OCI-LY1 (cell line): Measurements from ENCODE around the gene DOCK10.

Source experiments
- EZH2 ChIP-seq: fragments of 200-600 bp; sonication (generic), shearing (Covaris generic); IDR thresholded peaks from 2 replicates; pipeline ENCODE4 v1.8.0; 2017; ENCODE audit warnings: borderline replicate concordance, mixed run types, mild to moderate bottlenecking, antibody characterized with exemption, low read length, moderate library complexity, mixed read lengths
- TF ChIP-seq, protein P1 (sequence below): fragments of 200-600 bp; sonication (generic), shearing (Covaris generic); IDR thresholded peaks from 2 replicates; pipeline ENCODE4 v1.5.1; 2017; ENCODE audit warnings: mild to moderate bottlenecking, antibody characterized with exemption, low read length, moderate library complexity, mixed read lengths

DNA sequence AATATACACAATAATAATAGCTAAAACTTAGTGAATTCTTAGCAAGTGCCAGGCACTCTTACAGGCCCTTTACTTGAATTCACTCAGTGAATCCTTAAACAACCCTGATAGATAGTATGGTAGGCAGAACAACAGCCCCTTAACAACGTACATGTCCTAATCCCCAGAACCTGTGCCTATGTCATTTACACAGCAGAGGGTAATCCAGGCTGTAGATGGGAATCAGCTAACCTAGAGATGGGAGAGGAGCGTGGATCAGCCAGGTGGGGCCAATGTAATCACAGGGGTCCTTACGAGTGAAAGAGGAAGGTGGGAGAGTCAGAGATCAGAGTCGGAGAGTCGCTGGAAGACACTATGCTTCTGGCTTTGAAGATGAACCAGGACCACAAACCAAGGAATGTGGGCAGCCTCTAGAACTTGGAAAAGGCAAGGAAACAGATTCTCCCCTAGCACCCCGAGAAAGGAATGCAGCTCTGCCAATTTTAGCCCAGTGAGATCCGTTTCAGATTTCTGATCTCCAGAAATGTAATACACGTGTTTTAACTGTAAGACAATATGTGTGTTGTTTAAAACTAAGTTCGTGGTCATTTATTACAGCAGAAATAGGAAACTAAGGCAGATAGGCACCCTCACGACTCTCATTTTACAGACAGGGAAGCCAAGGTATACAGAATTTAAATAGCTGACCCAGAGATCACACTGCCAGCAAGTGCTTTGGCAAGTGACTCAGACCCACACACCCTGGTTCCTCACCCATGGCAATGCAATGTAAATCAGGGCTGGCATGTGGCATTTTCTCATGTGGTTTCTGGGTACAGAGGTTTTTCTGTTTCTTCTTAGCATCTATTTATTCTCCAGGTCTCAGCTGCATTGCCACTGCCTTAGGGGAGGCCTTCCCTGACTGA lies 68.9 kb downstream of the DOCK10 start:
- TF ChIP-seq, protein P1, sequence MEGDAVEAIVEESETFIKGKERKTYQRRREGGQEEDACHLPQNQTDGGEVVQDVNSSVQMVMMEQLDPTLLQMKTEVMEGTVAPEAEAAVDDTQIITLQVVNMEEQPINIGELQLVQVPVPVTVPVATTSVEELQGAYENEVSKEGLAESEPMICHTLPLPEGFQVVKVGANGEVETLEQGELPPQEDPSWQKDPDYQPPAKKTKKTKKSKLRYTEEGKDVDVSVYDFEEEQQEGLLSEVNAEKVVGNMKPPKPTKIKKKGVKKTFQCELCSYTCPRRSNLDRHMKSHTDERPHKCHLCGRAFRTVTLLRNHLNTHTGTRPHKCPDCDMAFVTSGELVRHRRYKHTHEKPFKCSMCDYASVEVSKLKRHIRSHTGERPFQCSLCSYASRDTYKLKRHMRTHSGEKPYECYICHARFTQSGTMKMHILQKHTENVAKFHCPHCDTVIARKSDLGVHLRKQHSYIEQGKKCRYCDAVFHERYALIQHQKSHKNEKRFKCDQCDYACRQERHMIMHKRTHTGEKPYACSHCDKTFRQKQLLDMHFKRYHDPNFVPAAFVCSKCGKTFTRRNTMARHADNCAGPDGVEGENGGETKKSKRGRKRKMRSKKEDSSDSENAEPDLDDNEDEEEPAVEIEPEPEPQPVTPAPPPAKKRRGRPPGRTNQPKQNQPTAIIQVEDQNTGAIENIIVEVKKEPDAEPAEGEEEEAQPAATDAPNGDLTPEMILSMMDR, result no peak
- no peak for TF ChIP-seq EZH2
